HepG2 (cell line): ENCODE measurements around the gene SERPINA9. TPM values are rescaled to one million over a fixed set of nuclear protein-coding genes. Genes with fewer than 3 reads are reported as not detected.
"Not testable (repeated sequence)": the region's sequence is repeated elsewhere in the genome, so short reads cannot be mapped to it uniquely, and the experiment has no call there.

Experiments used
- ATAC-seq: fragments of 200-7000 bp; cut with Tn5 transposase; 3 replicates; pipeline ENCODE4 v1.9.1; 2020; ENCODE audit warnings: mild to moderate bottlenecking, moderate library complexity
- BruUV-seq: library from RNA; stranded (reverse); fragments of 400-500 nt; replicated peaks from 2 replicates; lab custom pipeline; 2021; lab: Mats Ljungman, UMichigan
- CTCF ChIA-PET: fragments of 300-600 bp; formaldehyde crosslinking; extraction: SDS; loops from one replicate; lab custom pipeline; 2021; ENCODE audit warnings: low total read pairs, inconsistent platforms, low intra/inter-chr PET ratio; lab: Yijun Ruan, JAX
- POLR2A ChIA-PET: fragments of 350-600 bp; sonication (Branson Sonifier 250); formaldehyde crosslinking; loops from one replicate; lab custom pipeline; 2020; ENCODE audit warnings: antibody characterized with exemption, inconsistent platforms; lab: Yijun Ruan, JAX
- DNase-seq: peaks from one replicate; pipeline ENCODE4 v3.0.0-alpha.2; 2015; ENCODE audit warnings: low spot score
- FAIRE-seq: peaks from 3 replicates; lab custom pipeline; 2011; peaks lifted over from hg19 to GRCh38; lab: Jason Lieb, UNC
- H2AFZ ChIP-seq: one replicate; pipeline ENCODE4 v1.6.1; 2011; ENCODE audit warnings: low read length, inconsistent platforms
- H3K27ac ChIP-seq: fragments of 300-600 bp; 3 replicates; pipeline ENCODE4 v1.8.0; 2011; ENCODE audit warnings: mixed run types, mild to moderate bottlenecking, mixed read lengths, low read length, inconsistent platforms; ENCODE audit not compliant: insufficient read depth; ENCODE audit errors: extremely low read length
- H3K27me3 ChIP-seq, 2 experiments: fragments of 200-600 bp in 1 of 2; 2 replicates in 1 of 2; 3 replicates in 1 of 2; pipeline versions ENCODE4 v1.6.0 to v1.8.0; 2011; ENCODE audit warnings: low read length in 2 of 2, mild to moderate bottlenecking in 2 of 2, moderate library complexity in 2 of 2, inconsistent platforms in 1 of 2; ENCODE audit not compliant: insufficient read depth in 2 of 2, control insufficient read depth in 1 of 2
- H3K36me3 ChIP-seq, 2 experiments: fragments of 200-600 bp in 1 of 2; replicated peaks in 1 of 2; 2 replicates in 1 of 2; 3 replicates in 1 of 2; pipeline versions ENCODE4 v1.5.1 to v1.8.0; 2011; ENCODE audit warnings: low read length in 2 of 2, inconsistent platforms in 1 of 2; ENCODE audit not compliant: insufficient read depth in 2 of 2, control insufficient read depth in 1 of 2
- H3K4me1 ChIP-seq: 2 replicates; pipeline ENCODE4 v1.5.1; 2012; ENCODE audit warnings: low read length, inconsistent platforms; ENCODE audit not compliant: insufficient read depth
- H3K4me2 ChIP-seq: 2 replicates; pipeline ENCODE4 v1.6.0; 2011; ENCODE audit warnings: low read depth, low read length, inconsistent platforms
- H3K4me3 ChIP-seq, 3 experiments: fragments of 200-600 bp in 1 of 3; sonication (generic), shearing (Covaris generic) in 1 of 3; replicated peaks in 1 of 3; 2 replicates each; pipeline ENCODE4 v1.5.1; 2011 to 2016; ENCODE audit warnings: low read length in 3 of 3, inconsistent platforms in 2 of 3, low read depth in 2 of 3, mild to moderate bottlenecking in 2 of 3, control low read depth in 1 of 3, mixed read lengths in 1 of 3; ENCODE audit not compliant: insufficient read depth in 1 of 3
- H3K79me2 ChIP-seq: one replicate; pipeline ENCODE4 v1.6.1; 2011; ENCODE audit warnings: low read length, inconsistent platforms; ENCODE audit not compliant: insufficient read depth
- H3K9ac ChIP-seq: 2 replicates; pipeline ENCODE4 v1.6.0; 2011; ENCODE audit warnings: mild to moderate bottlenecking, low read depth, low read length, inconsistent platforms; ENCODE audit not compliant: insufficient read depth
- H3K9me3 ChIP-seq: 2 replicates; pipeline ENCODE4 v1.5.1; 2012; ENCODE audit warnings: mild to moderate bottlenecking, low read length
- H4K20me1 ChIP-seq: 2 replicates; pipeline ENCODE4 v1.6.0; 2011; ENCODE audit warnings: inconsistent platforms, mild to moderate bottlenecking, low read length, moderate library complexity; ENCODE audit not compliant: insufficient read depth
- NONO ChIP-seq, 2 experiments: fragments of 450-650 bp in 1 of 2; sonication (generic) in 1 of 2; formaldehyde crosslinking in 1 of 2; IDR thresholded peaks in 1 of 2; conservative IDR thresholded peaks in 1 of 2; 2 replicates each; pipeline versions ENCODE4 v1.6.1 to v1.8.0; 2017 to 2022; ENCODE audit warnings: mild to moderate bottlenecking in 1 of 2, missing genetic modification reagents in 1 of 2, moderate library complexity in 1 of 2
- SMC3 ChIP-seq: IDR thresholded peaks from 2 replicates; pipeline ENCODE4 v1.6.1; 2011; ENCODE audit warnings: low read length, improper control_type of control experiment
- TBL1XR1 ChIP-seq: fragments of 150-350 bp; IDR thresholded peaks from 2 replicates; pipeline ENCODE4 v1.6.1; 2014; ENCODE audit warnings: borderline replicate concordance, low read length; ENCODE audit not compliant: partially characterized antibody
- WGBS: methylation state at CpG from one replicate; pipeline ENCODE4 v1.1.6; 2017; ENCODE audit warnings: low lambda C conversion rate; 5-methylcytosine and 5-hydroxymethylcytosine counted together
- in situ Hi-C: cut with HindIII; loops from 2 replicates; pipeline ENCODE4 v1.10.0; 2017; ENCODE audit warnings: low pct_unique_long_range_greater_than_20kb; ENCODE audit not compliant: extremely low pct_ligation_motif_present
- intact Hi-C: fragments of 100-400 bp; cut with micrococcal nuclease; formaldehyde crosslinking; loops from one replicate; pipeline ENCODE4 v1.10.0; 2022; ENCODE audit not compliant: unreplicated experiment
- polyA plus RNA-seq, 8 experiments: library from polyadenylated mRNA; depleted of rRNA in 3 of 8; stranded (reverse) in 7 of 8; unstranded in 1 of 8; fragments of >200 nt; fragmentation: Illumina TruSeq in 4 of 8; extraction: Trizol in 4 of 8; gene quantifications; 2 replicates each; pipeline versions ENCODE4 v1.2.1 to v1.2.3, GENCODE V29; 2011 to 2016; ENCODE audit warnings: low read depth in 4 of 8, missing spikeins in 1 of 8, mixed read lengths in 1 of 8; ENCODE audit not compliant: insufficient read depth in 1 of 8
- total RNA-seq, 5 experiments: library from RNA; depleted of rRNA; stranded (reverse); fragments of >200 nt; fragmentation: Illumina TruSeq; extraction: Trizol; gene quantifications; 2 replicates each; pipeline ENCODE4 v1.2.3, GENCODE V29; 2016; ENCODE audit warnings: low read depth in 1 of 5
- TF ChIP-seq, protein P1 (sequence below): sonication (generic); formaldehyde crosslinking; IDR thresholded peaks from 2 replicates; pipeline ENCODE4 v1.5.1; 2020; ENCODE audit warnings: missing genetic modification reagents, mild to moderate bottlenecking, borderline replicate concordance

The SERPINA9 gene
- total and polyA plus RNA-seq, 2 of the 13 experiments (the other 11 are each of a cell fraction or from before 2014, with no cell fraction given), result 0.21 TPM; not detected in 1

DNA sequence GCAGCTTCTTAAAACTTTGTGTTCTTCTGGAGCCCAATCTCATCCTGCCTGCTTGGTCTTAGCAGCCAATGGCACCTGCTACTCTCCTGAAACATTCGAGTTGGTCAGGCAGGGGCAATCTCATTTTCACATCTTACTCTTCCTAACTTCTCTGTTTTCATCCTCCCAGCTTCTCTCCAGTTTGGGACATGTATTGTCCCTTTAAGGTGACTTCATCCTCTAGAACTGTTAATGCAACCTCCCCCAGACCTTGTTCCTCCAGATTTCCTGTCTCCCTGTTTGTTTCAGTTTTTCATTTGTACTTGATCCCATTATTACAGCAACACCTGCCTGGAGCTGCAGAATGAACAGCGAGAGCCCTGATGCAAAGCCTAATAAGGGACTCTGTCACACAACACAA, 54.7 kb downstream of the SERPINA9 start (continued):
- TF ChIP-seq, protein P1, sequence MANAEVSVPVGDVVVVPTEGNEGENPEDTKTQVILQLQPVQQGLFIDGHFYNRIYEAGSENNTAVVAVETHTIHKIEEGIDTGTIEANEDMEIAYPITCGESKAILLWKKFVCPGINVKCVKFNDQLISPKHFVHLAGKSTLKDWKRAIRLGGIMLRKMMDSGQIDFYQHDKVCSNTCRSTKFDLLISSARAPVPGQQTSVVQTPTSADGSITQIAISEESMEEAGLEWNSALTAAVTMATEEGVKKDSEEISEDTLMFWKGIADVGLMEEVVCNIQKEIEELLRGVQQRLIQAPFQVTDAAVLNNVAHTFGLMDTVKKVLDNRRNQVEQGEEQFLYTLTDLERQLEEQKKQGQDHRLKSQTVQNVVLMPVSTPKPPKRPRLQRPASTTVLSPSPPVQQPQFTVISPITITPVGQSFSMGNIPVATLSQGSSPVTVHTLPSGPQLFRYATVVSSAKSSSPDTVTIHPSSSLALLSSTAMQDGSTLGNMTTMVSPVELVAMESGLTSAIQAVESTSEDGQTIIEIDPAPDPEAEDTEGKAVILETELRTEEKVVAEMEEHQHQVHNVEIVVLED (CRISPR knock-in tag), result no peak
- TF ChIP-seq SMC3, result no peak
- TF ChIP-seq NONO (IDR thresholded peaks at IDR 0.05), result no peak
- no peak for TF ChIP-seq NONO (CRISPR knock-in tag; conservative IDR thresholded peaks at IDR 0.05)
- no peak for TF ChIP-seq TBL1XR1

DNA sequence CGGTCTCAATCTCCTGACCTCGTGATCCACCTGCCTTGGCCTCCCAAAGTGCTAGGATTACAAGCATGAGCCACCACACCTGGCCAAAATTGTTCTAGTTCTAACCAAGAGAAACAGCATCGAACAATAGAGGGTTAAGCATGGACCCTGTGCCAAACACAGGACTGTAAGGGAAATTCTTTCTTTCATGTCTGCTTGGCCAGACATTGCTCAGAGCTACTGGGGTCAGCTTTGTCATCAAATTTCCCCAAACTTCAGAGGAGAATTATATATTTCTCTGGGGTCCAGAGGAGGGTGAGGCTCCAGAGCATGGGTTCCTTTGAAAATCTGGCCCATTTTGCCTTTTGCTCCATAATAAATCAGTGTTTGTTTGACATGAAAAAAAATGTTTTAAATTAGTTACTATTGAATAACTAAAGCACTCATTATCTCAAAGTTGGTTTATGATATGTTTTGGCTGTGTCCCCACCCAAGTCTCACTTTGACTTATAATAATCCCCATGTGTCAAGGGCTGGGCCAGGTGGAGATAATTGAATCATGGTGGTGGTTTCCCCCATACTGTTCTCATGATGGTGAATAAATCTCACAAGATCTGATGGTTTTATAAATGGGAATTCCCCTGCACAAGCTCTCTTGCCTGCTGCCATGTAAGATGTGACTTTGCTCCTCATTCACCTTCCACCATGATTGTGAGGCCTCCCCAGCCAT, 58.3 kb downstream of the SERPINA9 start:
- DNase-seq, H3K9ac ChIP-seq, BruUV-seq, ATAC-seq, H3K27ac ChIP-seq, CTCF ChIA-PET, H4K20me1 ChIP-seq, FAIRE-seq, H3K4me3 ChIP-seq, H3K27me3 ChIP-seq, H3K9me3 ChIP-seq, H2AFZ ChIP-seq, intact Hi-C loops, in situ Hi-C loops, POLR2A ChIA-PET, H3K4me2 ChIP-seq, H3K79me2 ChIP-seq, H3K36me3 ChIP-seq: not testable (repeated sequence)
- 67% methylated on average over 3 of the region's 3 CpGs for WGBS
- peaks cover 30% of the 10 kb centered on the region for H3K4me1 ChIP-seq

Other genes with a start within 250 kb of the SERPINA9 start
- 12.1 and 20.1 TPM in 2 replicates for gene SERPINA10, start 182.9 kb downstream of the SERPINA9 start, total RNA-seq (2016; rRNA removed; fragmentation: Illumina TruSeq; extraction: Trizol)
- 17.3 and 20.2 TPM in 2 replicates for gene SERPINA10, start 182.9 kb downstream of the SERPINA9 start, polyA plus RNA-seq (2011; rRNA removed)
- gene SERPINA6, start 152.9 kb downstream of the SERPINA9 start, total RNA-seq (2016; rRNA removed; fragmentation: Illumina TruSeq; extraction: Trizol), result 144 and 260 TPM in 2 replicates
- gene SERPINA6, start 152.9 kb downstream of the SERPINA9 start, polyA plus RNA-seq (2011; rRNA removed), result 333 and 391 TPM in 2 replicates
- gene SERPINA2, start 109.5 kb downstream of the SERPINA9 start, total RNA-seq (2016; rRNA removed; fragmentation: Illumina TruSeq; extraction: Trizol), result 0.24 TPM in 1 of 2 replicates, not detected in the other
- 0.08 TPM in 1 of 2 replicates, not detected in the other for gene SERPINA2, start 109.5 kb downstream of the SERPINA9 start, polyA plus RNA-seq (2011; rRNA removed)
- gene SERPINA1, start 87.6 kb downstream of the SERPINA9 start, total RNA-seq (2016; rRNA removed; fragmentation: Illumina TruSeq; extraction: Trizol), result 2,013 and 3,266 TPM in 2 replicates
- gene SERPINA1, start 87.6 kb downstream of the SERPINA9 start, polyA plus RNA-seq (2011; rRNA removed), result 11,015 and 14,177 TPM in 2 replicates
- 9.8 and 21.2 TPM in 2 replicates for gene SERPINA11, start 23.4 kb downstream of the SERPINA9 start, total RNA-seq (2016; rRNA removed; fragmentation: Illumina TruSeq; extraction: Trizol)
- 131 and 142 TPM in 2 replicates for gene SERPINA11, start 23.4 kb downstream of the SERPINA9 start, polyA plus RNA-seq (2011; rRNA removed)
- gene SERPINA12, start 33.3 kb upstream of the SERPINA9 start, total RNA-seq (2016; rRNA removed; fragmentation: Illumina TruSeq; extraction: Trizol), result not detected in 2 replicates
- 0.08 TPM in 1 of 2 replicates, not detected in the other for gene SERPINA12, start 33.3 kb upstream of the SERPINA9 start, polyA plus RNA-seq (2011; rRNA removed)
- gene SERPINA4, start 85.2 kb upstream of the SERPINA9 start, total RNA-seq (2016; rRNA removed; fragmentation: Illumina TruSeq; extraction: Trizol), result 17.2 and 39.1 TPM in 2 replicates
- gene SERPINA4, start 85.2 kb upstream of the SERPINA9 start, polyA plus RNA-seq (2011; rRNA removed), result 57.8 and 82.7 TPM in 2 replicates
- 237 and 498 TPM in 2 replicates for gene SERPINA5, start 105.2 kb upstream of the SERPINA9 start, total RNA-seq (2016; rRNA removed; fragmentation: Illumina TruSeq; extraction: Trizol)
- 449 and 569 TPM in 2 replicates for gene SERPINA5, start 105.2 kb upstream of the SERPINA9 start, polyA plus RNA-seq (2011; rRNA removed)
- 433 and 825 TPM in 2 replicates for gene SERPINA3, start 136.2 kb upstream of the SERPINA9 start, total RNA-seq (2016; rRNA removed; fragmentation: Illumina TruSeq; extraction: Trizol)
- gene SERPINA3, start 136.2 kb upstream of the SERPINA9 start, polyA plus RNA-seq (2011; rRNA removed), result 2,200 and 3,367 TPM in 2 replicates